Measurements from ENCODE around the gene PDE1C. TPM values are rescaled to one million over a fixed set of nuclear protein-coding genes. Genes with fewer than 3 reads are reported as not detected.

Gene PDE1C
- polyA plus RNA-seq (2013) = 0.08 and 0.15 TPM in 2 replicates

- no peak within 1 kb of the TSS for H3K4ac ChIP-seq (ENCODE audit: low read depth, low read length)
- no peak within 1 kb of the TSS for H3K23ac ChIP-seq (ENCODE audit: low read length)
- H4K91ac ChIP-seq (ENCODE audit: low read depth, low read length) = no peak within 1 kb of the TSS
- H3K9ac ChIP-seq (ENCODE audit: low read length) = no peak within 1 kb of the TSS
- no peaks in the 10 kb centered on the region for H3K79me2 ChIP-seq (ENCODE audit: control insufficient read depth, insufficient read depth, low read length, poor library complexity)
- H4K12ac ChIP-seq (ENCODE audit: low read depth, low read length) = no peak within 1 kb of the TSS
- H3K27me3 ChIP-seq (ENCODE audit: insufficient read depth, low read length) = peaks cover 37% of the 10 kb centered on the region
- no peak for DNase-seq
- H2BK5ac ChIP-seq (ENCODE audit: low read depth, low read length, poor library complexity) = no peak within 1 kb of the TSS
- no peak within 1 kb of the TSS for H4K8ac ChIP-seq (ENCODE audit: low read depth, low read length)
- WGBS (ENCODE audit: extremely low coverage, insufficient coverage, insufficient read length) = no CpG with 5 or more reads among the region's 88 CpGs
- H2BK120ac ChIP-seq (ENCODE audit: insufficient read depth, low read length, poor library complexity) = no peak within 1 kb of the TSS
- no peak within 1 kb of the TSS for H3K14ac ChIP-seq (ENCODE audit: low read length)
- H3K4me3 ChIP-seq (ENCODE audit: low read depth, low read length) = peak within 1 kb of the TSS; percentile 66
- no peak within 1 kb of the TSS for H3K27ac ChIP-seq (ENCODE audit: low read depth, low read length)
- H3K4me2 ChIP-seq (ENCODE audit: low read length) = peak within 1 kb of the TSS; percentile 90
- no peaks in the 10 kb centered on the region for H3K79me1 ChIP-seq (ENCODE audit: low read length)
- H3K9me3 ChIP-seq (ENCODE audit: insufficient read depth, low read depth, low read length) = peaks cover 2% of the 10 kb centered on the region
- no peak within 1 kb of the TSS for H3K18ac ChIP-seq (ENCODE audit: low read length)
- H3K36me3 ChIP-seq (ENCODE audit: control insufficient read depth in 1 of 2, insufficient read depth in 2 of 2, low read length in 2 of 2) = no peaks in the 10 kb centered on the region
- no peak within 1 kb of the TSS for H2BK12ac ChIP-seq (ENCODE audit: low read length)
- no peak within 1 kb of the TSS for H2AFZ ChIP-seq (ENCODE audit: insufficient read depth, low read length, poor library complexity)
- H3K4me1 ChIP-seq (ENCODE audit: control insufficient read depth in 1 of 2, insufficient read depth in 2 of 2, low read length in 2 of 2) = peaks cover 3 to 6% of the 10 kb centered on the region in 2 experiments
- no peak within 1 kb of the TSS for H2AK5ac ChIP-seq (ENCODE audit: low read length)
Observed at GRCh38 chr7:32070406-32071360, at the start of gene PDE1C. PDE1C (minus strand) TSS chr7:32070407.

- H2AK5ac ChIP-seq (ENCODE audit: low read length) = no peak overlapping the region
- no peak overlapping the region for H3K14ac ChIP-seq (ENCODE audit: low read length)
- no peak overlapping the region for H2AFZ ChIP-seq (ENCODE audit: insufficient read depth, low read length, poor library complexity)
- no peak overlapping the region for H2BK120ac ChIP-seq (ENCODE audit: insufficient read depth, low read length, poor library complexity)
- no peak overlapping the region for H3K4ac ChIP-seq (ENCODE audit: low read depth, low read length)
- H3K9ac ChIP-seq (ENCODE audit: low read length) = no peak overlapping the region
- no peak overlapping the region for H4K91ac ChIP-seq (ENCODE audit: low read depth, low read length)
- H2BK12ac ChIP-seq (ENCODE audit: low read length) = no peak overlapping the region
- no CpG with 5 or more reads among the region's 8 CpGs for WGBS (ENCODE audit: extremely low coverage, insufficient coverage, insufficient read length)
- H3K27ac ChIP-seq (ENCODE audit: low read depth, low read length) = no peak overlapping the region
- H3K18ac ChIP-seq (ENCODE audit: low read length) = no peak overlapping the region
- no peak overlapping the region for H3K23ac ChIP-seq (ENCODE audit: low read length)
- no peak overlapping the region for H3K4me2 ChIP-seq (ENCODE audit: low read length)
- no peaks in the 10 kb centered on the region for H3K9me3 ChIP-seq (ENCODE audit: insufficient read depth, low read depth, low read length)
- DNase-seq = no peak
- H3K4me1 ChIP-seq (ENCODE audit: control insufficient read depth in 1 of 2, insufficient read depth in 2 of 2, low read length in 2 of 2) = peaks cover 4 to 6% of the 10 kb centered on the region in 2 experiments
- H4K8ac ChIP-seq (ENCODE audit: low read depth, low read length) = no peak overlapping the region
- H3K27me3 ChIP-seq (ENCODE audit: insufficient read depth, low read length) = no peaks in the 10 kb centered on the region
- H3K36me3 ChIP-seq (ENCODE audit: control insufficient read depth in 1 of 2, insufficient read depth in 2 of 2, low read length in 2 of 2) = no peaks in the 10 kb centered on the region
- no peaks in the 10 kb centered on the region for H3K79me1 ChIP-seq (ENCODE audit: low read length)
- no peak overlapping the region for H2BK5ac ChIP-seq (ENCODE audit: low read depth, low read length, poor library complexity)
- no peaks in the 10 kb centered on the region for H3K79me2 ChIP-seq (ENCODE audit: control insufficient read depth, insufficient read depth, low read length, poor library complexity)
- no peak overlapping the region for H3K4me3 ChIP-seq (ENCODE audit: low read depth, low read length)
- no peak overlapping the region for H4K12ac ChIP-seq (ENCODE audit: low read depth, low read length)
Observed at GRCh38 chr7:32119790-32120196, 49.6 kb upstream of the PDE1C start.

- Histone ChIP-seq H4K91ac (ENCODE audit: low read depth, low read length) (no peak overlapping the region), H3K23ac (ENCODE audit: low read length) (no peak overlapping the region), H3K4me2 (ENCODE audit: low read length) (no peak overlapping the region), H3K9me3 (ENCODE audit: insufficient read depth, low read depth, low read length) (no peaks in the 10 kb centered on the region), H3K27me3 (ENCODE audit: insufficient read depth, low read length) (no peaks in the 10 kb centered on the region), H3K36me3 (ENCODE audit: control insufficient read depth in 1 of 2, insufficient read depth in 2 of 2, low read length in 2 of 2) (no peaks in the 10 kb centered on the region), H4K12ac (ENCODE audit: low read depth, low read length) (no peak overlapping the region), H3K4me1 (ENCODE audit: control insufficient read depth in 1 of 2, insufficient read depth in 2 of 2, low read length in 2 of 2) (peaks cover 4 to 6% of the 10 kb centered on the region in 2 experiments), H3K14ac (ENCODE audit: low read length) (no peak overlapping the region), H2BK12ac (ENCODE audit: low read length) (no peak overlapping the region), H3K79me1 (ENCODE audit: low read length) (no peaks in the 10 kb centered on the region), H3K4me3 (ENCODE audit: low read depth, low read length) (no peak overlapping the region), H2AK5ac (ENCODE audit: low read length) (no peak overlapping the region), H3K27ac (ENCODE audit: low read depth, low read length) (no peak overlapping the region), H2AFZ (ENCODE audit: insufficient read depth, low read length, poor library complexity) (no peak overlapping the region), H4K8ac (ENCODE audit: low read depth, low read length) (no peak overlapping the region), H3K9ac (ENCODE audit: low read length) (no peak overlapping the region), H2BK5ac (ENCODE audit: low read depth, low read length, poor library complexity) (no peak overlapping the region), H3K79me2 (ENCODE audit: control insufficient read depth, insufficient read depth, low read length, poor library complexity) (no peaks in the 10 kb centered on the region), H3K18ac (ENCODE audit: low read length) (no peak overlapping the region), H3K4ac (ENCODE audit: low read depth, low read length) (no peak overlapping the region), H2BK120ac (ENCODE audit: insufficient read depth, low read length, poor library complexity) (no peak overlapping the region)
- no CpG with 5 or more reads among the region's 2 CpGs for WGBS (ENCODE audit: extremely low coverage, insufficient coverage, insufficient read length)
- DNase-seq = no peak
Observed at GRCh38 chr7:32117837-32118236, 47.6 kb upstream of the PDE1C start.

- H4K12ac ChIP-seq (ENCODE audit: low read depth, low read length) = no peak overlapping the region
- H2BK120ac ChIP-seq (ENCODE audit: insufficient read depth, low read length, poor library complexity) = no peak overlapping the region
- no peak overlapping the region for H2BK12ac ChIP-seq (ENCODE audit: low read length)
- no peak overlapping the region for H3K27ac ChIP-seq (ENCODE audit: low read depth, low read length)
- no peaks in the 10 kb centered on the region for H3K79me2 ChIP-seq (ENCODE audit: control insufficient read depth, insufficient read depth, low read length, poor library complexity)
- H3K4me3 ChIP-seq (ENCODE audit: low read depth, low read length) = no peak overlapping the region
- no peak overlapping the region for H3K14ac ChIP-seq (ENCODE audit: low read length)
- no peak overlapping the region for H2AFZ ChIP-seq (ENCODE audit: insufficient read depth, low read length, poor library complexity)
- H2BK5ac ChIP-seq (ENCODE audit: low read depth, low read length, poor library complexity) = no peak overlapping the region
- H3K18ac ChIP-seq (ENCODE audit: low read length) = no peak overlapping the region
- DNase-seq = no peak
- H3K79me1 ChIP-seq (ENCODE audit: low read length) = no peaks in the 10 kb centered on the region
- H3K4me2 ChIP-seq (ENCODE audit: low read length) = no peak overlapping the region
- no peak overlapping the region for H2AK5ac ChIP-seq (ENCODE audit: low read length)
- H3K9ac ChIP-seq (ENCODE audit: low read length) = no peak overlapping the region
- H4K8ac ChIP-seq (ENCODE audit: low read depth, low read length) = no peak overlapping the region
- H3K23ac ChIP-seq (ENCODE audit: low read length) = no peak overlapping the region
- no peaks in the 10 kb centered on the region for H3K9me3 ChIP-seq (ENCODE audit: insufficient read depth, low read depth, low read length)
- no peak overlapping the region for H4K91ac ChIP-seq (ENCODE audit: low read depth, low read length)
- peaks cover 4 to 6% of the 10 kb centered on the region in 2 experiments for H3K4me1 ChIP-seq (ENCODE audit: control insufficient read depth in 1 of 2, insufficient read depth in 2 of 2, low read length in 2 of 2)
- no peak overlapping the region for H3K4ac ChIP-seq (ENCODE audit: low read depth, low read length)
- no peaks in the 10 kb centered on the region for H3K36me3 ChIP-seq (ENCODE audit: control insufficient read depth in 1 of 2, insufficient read depth in 2 of 2, low read length in 2 of 2)
- no peaks in the 10 kb centered on the region for H3K27me3 ChIP-seq (ENCODE audit: insufficient read depth, low read length)
Observed at GRCh38 chr7:32116436-32116835, 46.2 kb upstream of the PDE1C start.
